ENCODE measurements around the gene LAMTOR2. TPM values are rescaled to one million over a fixed set of nuclear protein-coding genes. Genes with fewer than 3 reads are reported as not detected.

LAMTOR2 gene
- total RNA-seq, 2 experiments from 2014 or later, result 59.3 to 60.6 TPM

Other genes starting within 250 kb of the LAMTOR2 start
- 10 to 100 TPM; 71.0 to 91.9 TPM for gene GON4L, start 197.6 kb upstream of the LAMTOR2 start, total RNA-seq
- 10 to 100 TPM; 17.1 to 29.9 TPM for gene SYT11, start 195.2 kb upstream of the LAMTOR2 start, total RNA-seq
- gene RIT1, start 143.4 kb upstream of the LAMTOR2 start, total RNA-seq, result 10 to 100 TPM; 24.0 to 24.7 TPM
- gene KHDC4, start 120.4 kb upstream of the LAMTOR2 start, total RNA-seq, result 10 to 100 TPM; 80.2 to 99.4 TPM
- not detected for gene RXFP4, start 113.1 kb upstream of the LAMTOR2 start, total RNA-seq
- 100 to 1,000 TPM; 159 to 161 TPM for gene ARHGEF2, start 76.2 kb upstream of the LAMTOR2 start, total RNA-seq
- 100 to 1,000 TPM; 185 to 200 TPM for gene SSR2, start 33.8 kb upstream of the LAMTOR2 start, total RNA-seq
- gene UBQLN4, start 984 bp upstream of the LAMTOR2 start, total RNA-seq, result 10 to 100 TPM; 40.3 to 44.8 TPM
- gene RAB25, start 6.4 kb downstream of the LAMTOR2 start, total RNA-seq, result not detected
- under 1 TPM; 0.06 to 0.56 TPM for gene MEX3A, start 27.7 kb downstream of the LAMTOR2 start, total RNA-seq
- 10 to 100 TPM; 37.3 to 41.9 TPM for gene LMNA, start 59.9 kb downstream of the LAMTOR2 start, total RNA-seq
- 10 to 100 TPM; 14.5 to 30.6 TPM for gene SEMA4A, start 98.8 kb downstream of the LAMTOR2 start, total RNA-seq
- 10 to 100 TPM; 41.4 to 48.4 TPM for gene SLC25A44, start 139.3 kb downstream of the LAMTOR2 start, total RNA-seq
- gene PMF1, start 158.2 kb downstream of the LAMTOR2 start, total RNA-seq, result 10 to 100 TPM; 62.8 to 72.5 TPM
- 1 to 10 TPM in 1 of 2 experiments, under 1 TPM in 1; 0.93 to 1.0 TPM for gene BGLAP, start 187.4 kb downstream of the LAMTOR2 start, total RNA-seq
- gene PAQR6, start 193.3 kb downstream of the LAMTOR2 start, total RNA-seq, result 1 to 10 TPM; 5.0 to 6.1 TPM
- gene SMG5, start 228.0 kb downstream of the LAMTOR2 start, total RNA-seq, result 100 to 1,000 TPM in 1 of 2 experiments, 10 to 100 TPM in 1; 89.4 to 103 TPM
- gene TMEM79, start 229.5 kb downstream of the LAMTOR2 start, total RNA-seq, result 10 to 100 TPM; 10.1 to 11.6 TPM
- 10 to 100 TPM; 24.7 to 28.9 TPM for gene GLMP, start 240.9 kb downstream of the LAMTOR2 start, total RNA-seq
- gene VHLL, start 244.5 kb downstream of the LAMTOR2 start, total RNA-seq, result not detected

Measured in activated CD8-positive, alpha-beta memory T cell treated with anti-CD3 and anti-CD28 coated beads, Interleukin-2, amount 10 ng/mL, durations not matched to agents 7 days and 5 days (primary cell).